Measurements from ENCODE around the gene VCP. TPM values are rescaled to one million over a fixed set of nuclear protein-coding genes. Genes with fewer than 3 reads are reported as not detected.

The VCP gene
- total RNA-seq, 4 donors from 2014 or later, result 265 to 354 (median 342) TPM

DNA sequence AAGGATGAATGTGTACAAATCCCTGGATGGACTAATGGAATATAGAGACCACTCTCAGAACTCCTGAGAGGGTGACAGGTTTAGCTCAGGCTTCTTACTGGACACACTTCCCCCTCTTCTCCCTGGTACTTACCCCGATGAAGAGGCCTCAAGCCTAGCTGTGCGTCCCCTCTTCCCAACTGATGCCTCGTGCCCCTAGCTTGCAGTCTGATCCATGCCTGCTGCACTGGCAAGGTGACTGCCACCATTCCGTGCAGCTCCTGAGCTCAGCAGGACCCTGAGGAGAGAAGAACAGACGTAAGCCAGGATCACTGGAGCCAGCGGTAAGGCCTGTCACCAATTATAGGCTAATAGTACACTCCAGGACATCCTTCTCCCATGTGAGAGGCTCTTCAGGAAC is 36.0 kb upstream of the VCP start:
- Histone ChIP-seq H3K4me3 (no peak overlapping the region), H3K27me3 (no peaks in the 10 kb centered on the region), H3K9me3 (no peaks in the 10 kb centered on the region), H3K27ac (no peak overlapping the region), H3K4me1 (peaks cover 14 to 25% of the 10 kb centered on the region in 2 donors), H3K36me3 (peaks cover 0 to 45% of the 10 kb centered on the region in 2 donors)
- TF ChIP-seq POLR2A (IDR thresholded peaks at IDR 0.05), result no peak
- TF ChIP-seq, protein P1, sequence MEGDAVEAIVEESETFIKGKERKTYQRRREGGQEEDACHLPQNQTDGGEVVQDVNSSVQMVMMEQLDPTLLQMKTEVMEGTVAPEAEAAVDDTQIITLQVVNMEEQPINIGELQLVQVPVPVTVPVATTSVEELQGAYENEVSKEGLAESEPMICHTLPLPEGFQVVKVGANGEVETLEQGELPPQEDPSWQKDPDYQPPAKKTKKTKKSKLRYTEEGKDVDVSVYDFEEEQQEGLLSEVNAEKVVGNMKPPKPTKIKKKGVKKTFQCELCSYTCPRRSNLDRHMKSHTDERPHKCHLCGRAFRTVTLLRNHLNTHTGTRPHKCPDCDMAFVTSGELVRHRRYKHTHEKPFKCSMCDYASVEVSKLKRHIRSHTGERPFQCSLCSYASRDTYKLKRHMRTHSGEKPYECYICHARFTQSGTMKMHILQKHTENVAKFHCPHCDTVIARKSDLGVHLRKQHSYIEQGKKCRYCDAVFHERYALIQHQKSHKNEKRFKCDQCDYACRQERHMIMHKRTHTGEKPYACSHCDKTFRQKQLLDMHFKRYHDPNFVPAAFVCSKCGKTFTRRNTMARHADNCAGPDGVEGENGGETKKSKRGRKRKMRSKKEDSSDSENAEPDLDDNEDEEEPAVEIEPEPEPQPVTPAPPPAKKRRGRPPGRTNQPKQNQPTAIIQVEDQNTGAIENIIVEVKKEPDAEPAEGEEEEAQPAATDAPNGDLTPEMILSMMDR (IDR thresholded peaks at IDR 0.05 in 4 of 5, conservative IDR thresholded peaks at IDR 0.05 in 1 of 5), result no peak
- ATAC-seq (no peak), DNase-seq (no peak)
- intact Hi-C loops (cut with DNase I; ENCODE audit: low total_unique reads) (no loop called here), in situ Hi-C loops (cut with MboI; ENCODE audit: low sequenced_read_pairs in 4 of 4) (loop anchor here in 1 of 4 donors (25.0 kb wide), 1 partner anchor 454 kb away; a partner anchor contains a TSS)

DNA sequence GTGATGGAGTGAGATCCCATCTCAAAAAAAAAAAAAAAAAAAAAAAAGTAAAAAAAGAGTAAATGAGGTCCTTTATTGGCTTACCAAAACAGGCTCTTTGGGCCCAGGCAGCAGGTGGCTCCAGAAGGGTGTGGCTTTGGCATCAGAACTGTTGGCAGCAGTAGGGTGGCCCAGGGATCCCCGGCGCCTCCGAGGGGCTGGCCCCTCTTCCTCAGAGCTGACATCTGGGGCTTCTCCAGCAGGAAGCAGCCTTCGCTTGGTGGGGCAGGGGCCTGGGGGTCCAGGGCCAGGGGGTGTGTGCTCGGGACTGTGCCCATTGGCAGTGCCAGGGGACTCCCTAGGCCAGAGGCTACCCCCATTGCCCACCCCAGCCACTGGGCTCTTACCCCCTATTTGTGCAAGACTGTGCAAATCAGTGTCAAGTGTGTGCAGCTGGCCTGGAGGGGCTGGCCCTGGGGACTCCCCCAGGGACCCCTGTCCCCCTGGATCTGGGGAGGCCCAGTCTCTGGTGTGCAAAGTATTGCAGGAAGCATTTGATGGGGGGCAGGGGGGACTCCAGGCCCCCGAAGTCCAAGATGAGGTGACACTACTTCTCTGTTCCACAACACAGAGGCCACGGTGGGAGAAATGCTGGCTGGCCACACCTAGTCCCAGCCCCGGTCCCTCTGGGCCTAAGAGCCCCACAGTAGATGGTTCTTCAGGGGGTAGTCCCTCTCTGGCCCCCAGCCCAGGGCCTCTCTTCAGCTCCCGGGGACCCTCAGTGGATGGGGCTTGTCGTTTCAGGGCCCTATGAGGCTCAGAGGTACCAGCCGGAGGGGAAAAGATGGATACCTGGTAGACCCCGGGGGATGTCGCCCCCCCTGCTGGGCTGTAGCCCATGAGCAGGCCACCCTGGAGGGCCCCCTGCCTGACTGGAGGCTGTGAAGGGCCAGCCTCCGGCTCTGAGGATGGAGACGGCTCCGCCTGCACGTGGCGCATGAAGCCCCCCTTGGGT is 35.2 kb upstream of the VCP start:
- Histone ChIP-seq H3K9me3 (no peaks in the 10 kb centered on the region), H3K4me1 (peaks cover 17 to 28% of the 10 kb centered on the region in 2 donors), H3K36me3 (peaks cover 0 to 45% of the 10 kb centered on the region in 2 donors), H3K27me3 (no peaks in the 10 kb centered on the region), H3K4me3 (no peak overlapping the region), H3K27ac (no peak overlapping the region)
- TF ChIP-seq, protein P1 (IDR thresholded peaks at IDR 0.05 in 4 of 5, conservative IDR thresholded peaks at IDR 0.05 in 1 of 5), result no peak
- no peak for TF ChIP-seq POLR2A (IDR thresholded peaks at IDR 0.05)
- intact Hi-C loops (cut with DNase I; ENCODE audit: low total_unique reads) (no loop called here), in situ Hi-C loops (cut with MboI; ENCODE audit: low sequenced_read_pairs in 4 of 4) (loop anchor here in 1 of 4 donors (25.0 kb wide), 1 partner anchor 455 kb away; a partner anchor contains a TSS)
- no peak for DNase-seq
- ATAC-seq, result no peak

DNA sequence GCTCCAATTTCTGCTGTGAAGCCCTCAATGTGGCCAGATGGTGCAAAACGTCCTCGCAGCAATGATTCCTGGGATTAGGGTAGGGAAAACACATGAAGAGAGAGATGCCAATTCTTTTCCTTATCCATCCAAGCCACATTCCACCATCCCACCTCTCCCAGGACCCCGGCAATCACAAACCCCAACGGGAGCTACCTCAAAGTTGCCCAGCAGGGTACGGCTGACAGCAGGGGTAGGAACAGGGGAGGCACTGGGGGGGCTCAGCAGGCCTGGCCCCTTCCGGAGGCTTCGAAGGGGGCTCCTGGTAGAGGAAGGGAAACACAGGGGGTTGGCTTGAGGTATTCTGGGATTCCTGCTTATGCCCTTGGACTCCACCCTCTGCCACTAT is 33.9 kb upstream of the VCP start:
- Histone ChIP-seq H3K4me3 (no peak overlapping the region), H3K27me3 (no peaks in the 10 kb centered on the region), H3K4me1 (peaks cover 27 to 29% of the 10 kb centered on the region in 2 donors), H3K9me3 (no peaks in the 10 kb centered on the region), H3K27ac (no peak overlapping the region), H3K36me3 (peaks cover 0 to 49% of the 10 kb centered on the region in 2 donors)
- TF ChIP-seq, protein P1 (IDR thresholded peaks at IDR 0.05 in 4 of 5, conservative IDR thresholded peaks at IDR 0.05 in 1 of 5), result no peak
- intact Hi-C loops (cut with DNase I; ENCODE audit: low total_unique reads) (no loop called here), in situ Hi-C loops (cut with MboI; ENCODE audit: low sequenced_read_pairs in 4 of 4) (loop anchor here in 1 of 4 donors (25.0 kb wide), 1 partner anchor 456 kb away; a partner anchor contains a TSS)
- DNase-seq (no peak), ATAC-seq (no peak)

DNA sequence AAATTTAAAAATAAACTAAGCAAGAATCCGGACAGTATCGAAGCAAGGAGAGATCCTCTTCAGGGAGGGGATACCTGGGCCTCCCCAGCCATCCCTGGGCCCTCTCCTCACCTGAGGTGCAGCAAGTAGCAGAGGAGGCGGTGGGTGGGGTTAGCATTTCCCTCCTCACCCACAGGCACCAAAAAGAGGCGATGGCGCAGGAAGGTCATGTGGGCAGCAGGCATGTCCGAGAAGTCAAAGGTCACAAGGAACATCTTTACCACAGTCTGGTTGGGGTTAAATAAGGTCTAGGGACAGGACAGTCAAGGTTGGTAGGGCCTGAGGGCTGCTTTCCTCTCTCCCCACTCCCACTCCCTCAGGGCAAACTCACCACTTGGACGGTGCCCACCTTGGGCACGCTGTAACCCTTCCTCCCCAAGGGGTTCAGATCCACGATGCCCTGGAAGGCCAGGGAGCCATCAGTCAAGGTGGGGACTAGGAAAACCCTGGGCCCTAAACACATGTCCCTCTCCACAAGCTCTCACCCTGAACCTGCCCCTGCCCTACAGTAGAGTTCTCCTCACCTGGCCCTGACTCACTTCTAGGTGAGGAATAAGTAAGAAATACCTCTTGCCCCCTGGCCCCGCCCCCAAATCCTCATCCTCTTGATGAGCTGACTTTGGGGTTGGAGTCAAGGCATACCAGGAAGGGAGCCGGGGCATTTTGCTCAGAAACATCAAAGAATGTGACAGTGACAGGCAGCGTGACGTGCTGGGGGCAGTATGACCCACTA is 33.3 kb upstream of the VCP start:
- intact Hi-C loops (cut with DNase I; ENCODE audit: low total_unique reads), result no loop called here
- no peaks in the 10 kb centered on the region for H3K9me3 ChIP-seq
- no peaks in the 10 kb centered on the region for H3K27me3 ChIP-seq
- no peak overlapping the region for H3K4me3 ChIP-seq
- no peak for TF ChIP-seq POLR2A (IDR thresholded peaks at IDR 0.05)
- TF ChIP-seq, protein P1 (IDR thresholded peaks at IDR 0.05 in 4 of 5, conservative IDR thresholded peaks at IDR 0.05 in 1 of 5), result no peak
- in situ Hi-C loops (cut with MboI; ENCODE audit: low sequenced_read_pairs in 4 of 4), result loop anchor here in 1 of 4 donors (25.0 kb wide), 1 partner anchor 457 kb away; a partner anchor contains a TSS
- H3K27ac ChIP-seq, result no peak overlapping the region
- peaks cover 26 to 28% of the 10 kb centered on the region in 2 donors for H3K4me1 ChIP-seq
- H3K36me3 ChIP-seq, result peaks cover 0 to 55% of the 10 kb centered on the region in 2 donors
- DNase-seq (no peak), ATAC-seq (no peak)

Data from gastrocnemius medialis (tissue), 4 donors.